WTC11 (cell line): ENCODE results near the gene RPS6KL1. TPM values are rescaled to one million over a fixed set of nuclear protein-coding genes. Genes with fewer than 3 reads are reported as not detected.

Experiments used
- ATAC-seq: fragments of 200-7000 bp; cut with Tn5 transposase; 2 replicates; pipeline ENCODE4 v1.10.0; 2021; ENCODE audit warnings: mild to moderate bottlenecking, moderate library complexity
- CTCF ChIA-PET: fragments of 300-600 bp; sonication (Branson Sonifier 250); formaldehyde crosslinking; loops from one replicate; lab custom pipeline; 2021; ENCODE audit warnings: antibody characterized with exemption; lab: Charles Lee
- POLR2A ChIA-PET: fragments of 350-600 bp; sonication (Branson Sonifier 250); formaldehyde crosslinking; loops from one replicate; lab custom pipeline; 2021; ENCODE audit warnings: antibody characterized with exemption; lab: Charles Lee
- DNase-seq: peaks from one replicate; pipeline ENCODE4 v3.0.0; 2021; ENCODE audit warnings: low spot score
- H3K27ac Mint-ChIP-seq: 2 replicates; pipeline ENCODE4 v1.8.0; 2021; ENCODE audit warnings: mixed read lengths
- H3K27me3 Mint-ChIP-seq: 2 replicates; pipeline ENCODE4 v1.8.0; 2021; ENCODE audit warnings: low read depth, mild to moderate bottlenecking, moderate library complexity, mixed read lengths
- H3K36me3 Mint-ChIP-seq: 2 replicates; pipeline ENCODE4 v1.8.0; 2021; ENCODE audit warnings: mixed read lengths
- H3K4me1 Mint-ChIP-seq: 2 replicates; pipeline ENCODE4 v1.8.0; 2022; ENCODE audit warnings: mixed read lengths
- H3K4me3 Mint-ChIP-seq: 2 replicates; pipeline ENCODE4 v1.8.0; 2021; ENCODE audit warnings: mild to moderate bottlenecking, moderate library complexity, mixed read lengths
- H3K9me3 Mint-ChIP-seq: 2 replicates; pipeline ENCODE4 v1.8.0; 2021; ENCODE audit warnings: mixed read lengths
- ATF6 ChIP-seq: sonication (generic); formaldehyde crosslinking; IDR thresholded peaks from 2 replicates; pipeline ENCODE4 v1.8.1; 2023; ENCODE audit warnings: mild to moderate bottlenecking, missing genetic modification reagents
- GTF2I ChIP-seq: fragments of 250-450 bp; sonication (Bioruptor Pico); conservative IDR thresholded peaks from 2 replicates; pipeline ENCODE4 v1.4.0; 2021; ENCODE audit warnings: mild to moderate bottlenecking
- PRDM15 ChIP-seq: sonication (generic); formaldehyde crosslinking; IDR thresholded peaks from 2 replicates; pipeline ENCODE4 v1.8.0; 2022; ENCODE audit warnings: missing genetic modification reagents
- SMAD4 ChIP-seq: sonication (generic); formaldehyde crosslinking; IDR thresholded peaks from 2 replicates; pipeline ENCODE4 v1.8.0; 2022; ENCODE audit warnings: mild to moderate bottlenecking, missing genetic modification reagents
- SOX15 ChIP-seq: fragments of 250-450 bp; sonication (Bioruptor Pico); IDR thresholded peaks from 2 replicates; pipeline ENCODE4 v1.9.0; 2021; ENCODE audit warnings: mild to moderate bottlenecking
- TEAD1 ChIP-seq: sonication (generic); formaldehyde crosslinking; IDR thresholded peaks from 2 replicates; pipeline ENCODE4 v1.8.0; 2022; ENCODE audit warnings: mild to moderate bottlenecking, missing genetic modification reagents
- ZNF219 ChIP-seq: sonication (generic); formaldehyde crosslinking; IDR thresholded peaks from 2 replicates; pipeline ENCODE4 v1.8.0; 2023; ENCODE audit warnings: missing genetic modification reagents, mild to moderate bottlenecking, borderline replicate concordance
- ZNF512 ChIP-seq: sonication (generic); formaldehyde crosslinking; IDR thresholded peaks from 2 replicates; pipeline ENCODE4 v1.8.1; 2022; ENCODE audit warnings: missing genetic modification reagents, borderline replicate concordance
- ZNF532 ChIP-seq: fragments of 250-450 bp; sonication (Bioruptor Pico); IDR thresholded peaks from 2 replicates; pipeline ENCODE4 v1.9.0; 2021; ENCODE audit warnings: mild to moderate bottlenecking, borderline replicate concordance
- total RNA-seq: library from RNA; stranded (reverse); gene quantifications from 3 replicates; pipeline ENCODE4 v1.2.3, GENCODE V29; 2021

Gene RPS6KL1
- total RNA-seq, 1 experiment from 2014 or later = 10.6 TPM

GRCh38 chr14:74866708-74867389 lies 56.2 kb downstream of the RPS6KL1 start:
- ATAC-seq (no peak), DNase-seq (no peak)
- no peak overlapping the region for H3K4me3 Mint-ChIP-seq
- H3K27me3 Mint-ChIP-seq = no peaks in the 10 kb centered on the region; the same call in none of the 2 replicates
- H3K4me1 Mint-ChIP-seq = no peaks in the 10 kb centered on the region
- TF ChIP-seq SOX15 (CRISPR knock-in tag) (no peak), ZNF219 (CRISPR knock-in tag) (no peak), GTF2I (CRISPR knock-in tag) (no peak), ZNF532 (CRISPR knock-in tag) (no peak), ATF6 (CRISPR knock-in tag) (no peak)
- H3K36me3 Mint-ChIP-seq = no peaks in the 10 kb centered on the region
- ChIA-PET POLR2A (no interaction called here), CTCF (interaction anchor here (1.1 to 1.6 kb wide), 3 partner anchors 12 to 78 kb away, joined by 4 to 6 read pairs (median 6); no protein-coding TSS in a partner anchor)
- H3K9me3 Mint-ChIP-seq = peaks cover 3% of the 10 kb centered on the region; the same call in 1 of the 2 replicates
- H3K27ac Mint-ChIP-seq = no peak overlapping the region

- peaks cover 3% of the 10 kb centered on the region; the same call in 1 of the 2 replicates for H3K9me3 Mint-ChIP-seq
- no peak for TF ChIP-seq ZNF512 (CRISPR knock-in tag)
- no peak for TF ChIP-seq TEAD1 (CRISPR knock-in tag)
- no peak for TF ChIP-seq SMAD4 (CRISPR knock-in tag)
- no peak for TF ChIP-seq PRDM15 (CRISPR knock-in tag)
- ATAC-seq (no peak), DNase-seq (no peak)
- peak overlapping the region; percentile 36; the same call in 1 of the 2 replicates for H3K27ac Mint-ChIP-seq
- peaks cover 3% of the 10 kb centered on the region; the same call in 1 of the 2 replicates for H3K4me1 Mint-ChIP-seq
- no peak overlapping the region for H3K4me3 Mint-ChIP-seq
- H3K36me3 Mint-ChIP-seq = no peaks in the 10 kb centered on the region
- no peaks in the 10 kb centered on the region; the same call in none of the 2 replicates for H3K27me3 Mint-ChIP-seq
- POLR2A ChIA-PET = interaction anchor here (0.7 kb wide), 1 partner anchor 8 kb away, joined by 3 read pairs; no protein-coding TSS in a partner anchor
- CTCF ChIA-PET = interaction anchor here (1.0 to 2.5 kb wide), 3 partner anchors 11 to 40 kb away, joined by 4 to 16 read pairs (median 6); partner anchors contain the start of gene PROX2
Observed at GRCh38 chr14:74865156-74865555, 57.9 kb downstream of the RPS6KL1 start.
